ENCODE results near the gene CYB5R4.

CYB5R4 gene

DNA sequence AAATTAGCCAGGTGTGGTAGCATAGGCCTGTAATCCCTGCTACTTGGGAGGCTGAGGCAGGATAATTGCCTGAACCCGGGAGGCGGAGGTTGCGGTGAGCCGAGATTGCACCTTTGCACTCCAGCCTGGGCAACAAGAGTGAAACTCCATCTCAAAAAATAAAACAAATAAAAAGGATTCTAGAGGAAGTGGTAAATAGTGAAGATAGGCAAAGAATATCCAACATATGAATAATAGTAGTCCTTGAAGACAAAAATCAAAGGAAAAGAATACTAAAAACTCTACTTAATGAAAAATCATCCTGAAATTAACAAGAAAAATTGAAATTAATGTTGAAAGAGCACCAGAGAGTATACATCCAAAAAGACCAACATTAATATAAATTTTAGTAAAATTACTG is 107.0 kb downstream of the CYB5R4 start:
- Mint-ChIP-seq H3K4me1 (ENCODE audit: low read depth) (no peaks in the 10 kb centered on the region), H3K4me3 (no peak overlapping the region), H3K9me3 (peaks cover 48% of the 10 kb centered on the region), H3K27me3 (no peaks in the 10 kb centered on the region), H3K27ac (no peak overlapping the region), H3K36me3 (ENCODE audit: low read depth) (peaks cover 42% of the 10 kb centered on the region)
- no peak for DNase-seq

DNA sequence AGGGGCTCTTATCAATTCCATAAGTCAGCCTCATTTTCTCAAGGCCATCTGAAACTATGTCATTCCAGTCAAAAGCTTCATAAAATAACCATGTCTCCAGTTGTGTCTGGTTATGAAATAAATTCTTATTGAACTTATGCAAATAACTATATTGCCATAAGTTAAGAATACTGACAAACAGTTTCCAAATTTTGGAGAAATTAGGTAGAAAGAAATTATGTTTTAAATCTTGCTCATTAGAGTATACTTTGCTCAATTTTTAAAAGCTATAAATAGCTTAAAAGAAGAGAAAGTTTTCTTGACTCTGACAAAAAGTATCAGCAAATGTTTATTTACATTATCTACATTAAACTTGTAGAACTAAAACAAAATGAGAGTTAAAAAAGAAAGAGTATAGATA is 111.1 kb downstream of the CYB5R4 start:
- Mint-ChIP-seq H3K4me3 (no peak overlapping the region), H3K9me3 (peaks cover 21% of the 10 kb centered on the region)
- DNase-seq = no peak

DNA sequence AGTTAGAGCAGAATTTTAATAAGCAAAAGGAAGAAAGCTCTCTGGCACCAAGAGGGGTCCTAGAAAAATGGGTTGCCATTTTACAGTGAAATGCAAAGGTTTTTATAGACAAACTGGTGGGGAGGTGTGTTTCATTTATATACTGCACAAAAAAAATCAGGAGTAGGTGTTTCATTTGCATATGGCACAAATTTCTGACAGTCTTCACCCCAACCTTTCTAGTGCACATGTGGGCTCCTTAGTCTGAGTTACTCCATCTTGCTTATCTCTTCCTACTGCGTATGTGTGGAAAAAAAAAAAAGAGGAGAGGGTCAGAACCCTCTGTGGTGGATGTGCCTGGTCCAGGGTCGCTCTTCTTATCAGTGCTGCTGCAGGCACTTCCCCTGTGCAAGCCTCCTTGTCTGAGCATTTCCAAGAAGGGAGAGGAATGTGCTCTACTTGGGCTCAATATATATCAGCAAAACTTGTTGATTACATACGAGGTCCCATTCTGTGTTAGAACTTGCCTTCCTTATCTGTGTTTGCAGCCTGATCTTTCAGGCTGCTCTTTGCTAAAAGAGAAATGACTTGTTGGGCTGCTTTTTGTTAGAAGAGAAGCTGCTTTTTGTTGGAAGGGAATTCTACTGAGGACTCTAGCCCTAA is 115.0 kb downstream of the CYB5R4 start:
- Mint-ChIP-seq H3K27ac (no peak overlapping the region), H3K4me1 (ENCODE audit: low read depth) (no peaks in the 10 kb centered on the region), H3K36me3 (ENCODE audit: low read depth) (no peaks in the 10 kb centered on the region), H3K4me3 (no peak overlapping the region), H3K9me3 (peaks cover 11% of the 10 kb centered on the region), H3K27me3 (no peaks in the 10 kb centered on the region)
- DNase-seq = no peak

More for the DNA sequence above, 111.1 kb downstream of the CYB5R4 start:
- H3K4me1 Mint-ChIP-seq (ENCODE audit: low read depth) = no peaks in the 10 kb centered on the region
- no peak overlapping the region for H3K27ac Mint-ChIP-seq
- peaks cover 5% of the 10 kb centered on the region for H3K36me3 Mint-ChIP-seq (ENCODE audit: low read depth)
- no peaks in the 10 kb centered on the region for H3K27me3 Mint-ChIP-seq

DNA sequence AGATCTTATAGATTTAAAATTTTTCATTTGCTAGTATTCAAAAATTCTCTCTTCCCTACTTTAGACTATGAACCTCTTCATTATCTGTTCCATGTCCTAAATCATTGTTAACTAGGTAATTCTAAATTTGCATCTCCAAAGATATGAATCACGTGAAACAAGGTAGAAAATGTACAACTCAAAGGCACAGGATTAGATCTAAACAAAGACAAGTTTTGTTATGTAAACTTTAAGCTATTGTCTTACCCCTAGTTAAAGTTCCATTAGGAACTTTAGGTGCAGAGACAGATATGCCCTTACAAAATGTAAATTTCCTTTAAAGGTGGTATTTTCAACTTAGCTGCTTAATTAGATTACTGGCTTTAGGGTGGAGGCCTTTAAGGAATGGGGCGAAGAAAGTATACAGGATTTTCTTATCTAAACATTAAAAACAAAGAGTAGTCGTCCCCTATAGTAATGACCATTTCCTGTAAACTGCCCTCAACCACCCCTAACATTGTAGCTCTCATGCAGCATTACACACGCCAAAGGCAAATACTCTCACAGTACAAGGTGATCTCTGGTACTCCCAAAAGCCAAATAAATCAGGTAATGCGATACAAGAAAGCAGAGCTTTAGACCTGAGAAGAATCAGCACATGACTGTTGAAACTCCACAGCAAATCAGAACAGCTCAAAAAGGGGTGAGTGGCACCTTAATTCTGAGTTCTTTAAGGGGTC is 116.7 kb downstream of the CYB5R4 start:
- no peak for DNase-seq
- H3K36me3 Mint-ChIP-seq (ENCODE audit: low read depth) = no peaks in the 10 kb centered on the region
- H3K27ac Mint-ChIP-seq = no peak overlapping the region
- peaks cover 2% of the 10 kb centered on the region for H3K9me3 Mint-ChIP-seq
- H3K4me1 Mint-ChIP-seq (ENCODE audit: low read depth) = no peaks in the 10 kb centered on the region
- no peak overlapping the region for H3K4me3 Mint-ChIP-seq
- H3K27me3 Mint-ChIP-seq = no peaks in the 10 kb centered on the region

DNA sequence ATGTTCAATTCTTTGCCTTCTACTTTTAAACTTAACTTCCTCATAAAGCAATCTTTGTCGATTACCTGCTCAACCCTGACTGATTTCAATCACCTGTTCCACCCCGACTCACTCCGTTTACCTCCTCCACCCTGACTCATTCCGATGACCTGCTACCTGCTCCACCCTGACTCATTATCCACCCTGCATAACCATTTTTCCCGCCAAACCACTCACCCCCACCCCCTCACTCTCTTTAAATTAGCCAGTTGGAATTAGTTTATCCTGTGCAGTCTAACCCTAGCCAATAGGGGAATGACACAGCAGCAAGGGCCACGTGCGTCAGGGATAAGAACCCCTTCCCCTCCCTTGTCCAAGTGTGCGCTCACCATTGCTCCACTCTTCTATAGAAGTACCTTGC is 117.4 kb downstream of the CYB5R4 start:
- Mint-ChIP-seq H3K27me3 (no peaks in the 10 kb centered on the region), H3K36me3 (ENCODE audit: low read depth) (no peaks in the 10 kb centered on the region), H3K9me3 (peaks cover 2% of the 10 kb centered on the region), H3K4me3 (no peak overlapping the region), H3K4me1 (ENCODE audit: low read depth) (no peaks in the 10 kb centered on the region), H3K27ac (no peak overlapping the region)
- DNase-seq = no peak

GRCh38 chr6:83978324-83978734 is 118.8 kb downstream of the CYB5R4 start:
- Mint-ChIP-seq H3K27me3 (no peaks in the 10 kb centered on the region), H3K4me1 (ENCODE audit: low read depth) (no peaks in the 10 kb centered on the region), H3K4me3 (no peak overlapping the region), H3K27ac (no peak overlapping the region), H3K9me3 (no peaks in the 10 kb centered on the region), H3K36me3 (ENCODE audit: low read depth) (no peaks in the 10 kb centered on the region)
- DNase-seq = no peak

DNA sequence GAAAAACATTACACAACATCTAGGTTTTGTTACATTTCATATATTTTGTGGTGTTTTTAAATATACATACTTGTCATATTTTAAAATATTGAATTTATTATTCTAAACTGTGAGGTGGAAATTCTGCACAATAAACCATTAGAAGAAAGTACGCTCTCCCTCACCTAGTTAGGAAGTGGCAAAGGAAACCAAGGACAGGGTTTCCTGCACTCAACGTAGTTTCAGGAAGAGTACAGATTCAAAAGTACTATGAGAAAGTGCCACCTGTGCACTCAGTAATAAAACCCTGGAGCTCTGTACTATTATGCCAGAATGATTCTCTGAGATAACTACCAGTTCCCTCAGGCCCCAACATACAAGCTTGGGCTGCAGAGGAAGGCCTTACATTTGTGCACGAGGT is 119.5 kb downstream of the CYB5R4 start:
- Mint-ChIP-seq H3K27me3 (no peaks in the 10 kb centered on the region), H3K4me3 (no peak overlapping the region), H3K27ac (no peak overlapping the region), H3K9me3 (no peaks in the 10 kb centered on the region), H3K4me1 (ENCODE audit: low read depth) (no peaks in the 10 kb centered on the region), H3K36me3 (ENCODE audit: low read depth) (no peaks in the 10 kb centered on the region)
- no peak for DNase-seq

- DNase-seq = no peak
- Mint-ChIP-seq H3K27ac (no peak overlapping the region), H3K36me3 (ENCODE audit: low read depth) (no peaks in the 10 kb centered on the region), H3K4me3 (no peak overlapping the region), H3K4me1 (ENCODE audit: low read depth) (no peaks in the 10 kb centered on the region), H3K27me3 (no peaks in the 10 kb centered on the region), H3K9me3 (no peaks in the 10 kb centered on the region)
Measured at GRCh38 chr6:83984411-83984810, 124.9 kb downstream of the CYB5R4 start.

DNA sequence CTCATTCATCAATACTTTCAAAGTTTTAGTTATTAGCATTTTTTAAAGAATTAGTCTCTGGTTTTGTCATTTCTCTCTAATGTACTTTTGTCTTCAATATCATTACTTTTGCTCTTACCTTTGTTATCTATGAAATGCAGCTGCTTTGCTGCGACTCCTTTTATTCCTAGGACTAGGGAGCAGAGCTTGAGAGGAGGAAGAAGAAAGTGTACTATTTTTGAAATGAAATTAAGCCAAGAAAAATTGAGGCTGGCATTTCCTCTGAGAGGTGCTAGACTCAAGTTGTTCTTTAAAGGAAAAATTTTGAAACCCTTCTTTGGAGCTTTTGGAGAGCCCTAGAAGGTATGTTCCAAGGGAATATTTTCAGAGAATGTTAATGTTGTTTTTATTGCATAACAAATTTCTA is 125.8 kb downstream of the CYB5R4 start:
- DNase-seq = no peak
- Mint-ChIP-seq H3K9me3 (no peaks in the 10 kb centered on the region), H3K4me1 (ENCODE audit: low read depth) (no peaks in the 10 kb centered on the region), H3K27ac (no peak overlapping the region), H3K4me3 (no peak overlapping the region), H3K36me3 (ENCODE audit: low read depth) (no peaks in the 10 kb centered on the region), H3K27me3 (no peaks in the 10 kb centered on the region)

DNA sequence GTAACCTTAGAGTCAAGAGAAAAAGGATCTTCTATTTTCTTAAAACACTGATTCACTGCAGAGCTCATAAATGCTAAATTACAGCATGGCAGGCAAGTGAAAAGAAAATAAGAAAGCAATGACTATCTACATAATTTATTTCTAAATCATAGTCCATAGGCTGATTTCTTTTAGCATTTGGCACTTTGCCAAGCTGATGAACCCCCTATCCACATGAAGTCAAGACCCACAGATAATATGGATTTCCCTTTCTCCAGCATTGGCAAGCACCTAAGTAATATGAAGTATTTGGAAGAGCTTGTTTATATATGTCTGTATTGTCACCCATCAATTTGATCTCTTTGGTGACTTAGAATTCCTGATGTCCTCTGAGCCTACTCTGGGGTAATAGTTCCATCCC is 126.2 kb downstream of the CYB5R4 start:
- Mint-ChIP-seq H3K36me3 (ENCODE audit: low read depth) (no peaks in the 10 kb centered on the region), H3K27ac (no peak overlapping the region), H3K9me3 (no peaks in the 10 kb centered on the region), H3K27me3 (no peaks in the 10 kb centered on the region), H3K4me1 (ENCODE audit: low read depth) (no peaks in the 10 kb centered on the region), H3K4me3 (no peak overlapping the region)
- no peak for DNase-seq

DNA sequence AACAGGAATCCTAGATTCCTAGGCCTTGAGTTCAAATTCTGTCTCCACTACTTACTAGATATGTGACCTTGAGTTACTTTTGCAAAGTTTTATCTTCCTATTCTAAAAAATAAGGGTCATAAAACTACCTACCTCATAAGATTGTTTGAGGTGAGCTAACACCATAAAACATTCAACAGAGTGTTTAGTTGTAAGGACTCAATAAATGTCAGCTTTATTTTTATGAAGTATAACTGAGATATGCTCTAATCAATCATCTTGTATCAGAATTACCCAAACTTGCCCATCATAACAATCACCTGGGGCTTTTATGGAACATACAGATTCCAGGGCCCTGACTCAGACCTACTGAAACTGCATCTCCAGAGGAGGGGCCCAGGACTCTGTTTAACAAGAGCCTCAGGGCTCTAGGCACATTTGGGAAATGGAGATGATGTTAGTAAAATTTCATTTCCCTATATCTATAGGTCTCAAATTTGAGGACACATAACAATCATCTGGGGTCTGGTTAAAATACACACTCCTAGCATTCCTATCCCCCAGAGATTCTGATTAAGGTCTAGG is 138.6 kb downstream of the CYB5R4 start:
- Mint-ChIP-seq H3K4me3 (no peak overlapping the region), H3K27me3 (peaks cover 10% of the 10 kb centered on the region), H3K9me3 (no peaks in the 10 kb centered on the region), H3K4me1 (ENCODE audit: low read depth) (no peaks in the 10 kb centered on the region), H3K27ac (no peak overlapping the region), H3K36me3 (ENCODE audit: low read depth) (no peaks in the 10 kb centered on the region)
- no peak for DNase-seq

DNA sequence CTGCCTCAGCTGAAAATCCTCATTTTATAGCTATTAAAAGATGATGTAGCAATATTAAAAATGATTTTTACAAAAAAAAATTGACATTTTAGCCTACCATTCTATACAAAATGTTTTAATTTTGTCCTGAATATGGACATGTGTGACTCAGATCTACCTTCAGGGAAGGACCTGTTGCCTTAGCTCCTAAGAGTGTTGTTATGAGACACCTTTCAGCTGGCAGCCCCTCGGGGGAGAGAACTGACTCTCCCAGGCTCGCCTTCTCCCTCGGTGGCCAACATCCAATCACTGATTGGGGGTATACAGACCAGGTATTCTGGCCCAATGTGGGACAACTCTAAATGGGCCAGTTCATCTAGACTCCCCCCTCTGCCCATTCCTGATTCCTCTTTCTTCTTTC is 141.6 kb downstream of the CYB5R4 start:
- Mint-ChIP-seq H3K4me1 (ENCODE audit: low read depth) (no peaks in the 10 kb centered on the region), H3K27ac (no peak overlapping the region), H3K4me3 (no peak overlapping the region), H3K27me3 (peaks cover 24% of the 10 kb centered on the region), H3K36me3 (ENCODE audit: low read depth) (no peaks in the 10 kb centered on the region), H3K9me3 (no peaks in the 10 kb centered on the region)
- no peak for DNase-seq

GRCh38 chr6:84002226-84002625 is 142.7 kb downstream of the CYB5R4 start:
- Mint-ChIP-seq H3K4me1 (ENCODE audit: low read depth) (no peaks in the 10 kb centered on the region), H3K27ac (no peak overlapping the region), H3K27me3 (peaks cover 28% of the 10 kb centered on the region), H3K4me3 (no peak overlapping the region), H3K36me3 (ENCODE audit: low read depth) (no peaks in the 10 kb centered on the region), H3K9me3 (no peaks in the 10 kb centered on the region)
- DNase-seq = no peak

DNA sequence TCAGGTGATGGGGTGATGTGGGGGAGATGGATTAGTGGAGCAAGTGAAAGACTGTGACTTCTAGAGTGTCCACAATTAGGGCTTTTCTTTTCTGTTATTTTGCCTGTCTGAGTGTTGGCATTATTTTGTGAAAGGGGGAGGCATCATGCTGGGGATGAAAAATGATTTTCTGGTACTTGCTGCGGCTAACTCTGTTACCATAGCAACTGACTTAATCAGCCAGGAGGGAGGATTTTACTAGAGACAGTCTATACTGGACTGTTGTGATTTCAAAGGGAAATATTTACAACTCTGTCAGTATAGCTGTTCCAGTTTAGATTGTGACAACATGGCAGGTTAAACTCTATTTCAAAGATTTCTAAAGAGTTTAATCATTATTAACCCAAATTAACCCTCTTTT is 143.6 kb downstream of the CYB5R4 start:
- no peaks in the 10 kb centered on the region for H3K4me1 Mint-ChIP-seq (ENCODE audit: low read depth)
- DNase-seq = no peak
- H3K4me3 Mint-ChIP-seq = no peak overlapping the region
- no peaks in the 10 kb centered on the region for H3K36me3 Mint-ChIP-seq (ENCODE audit: low read depth)
- no peak overlapping the region for H3K27ac Mint-ChIP-seq
- H3K9me3 Mint-ChIP-seq = no peaks in the 10 kb centered on the region
- peaks cover 35% of the 10 kb centered on the region for H3K27me3 Mint-ChIP-seq

DNA sequence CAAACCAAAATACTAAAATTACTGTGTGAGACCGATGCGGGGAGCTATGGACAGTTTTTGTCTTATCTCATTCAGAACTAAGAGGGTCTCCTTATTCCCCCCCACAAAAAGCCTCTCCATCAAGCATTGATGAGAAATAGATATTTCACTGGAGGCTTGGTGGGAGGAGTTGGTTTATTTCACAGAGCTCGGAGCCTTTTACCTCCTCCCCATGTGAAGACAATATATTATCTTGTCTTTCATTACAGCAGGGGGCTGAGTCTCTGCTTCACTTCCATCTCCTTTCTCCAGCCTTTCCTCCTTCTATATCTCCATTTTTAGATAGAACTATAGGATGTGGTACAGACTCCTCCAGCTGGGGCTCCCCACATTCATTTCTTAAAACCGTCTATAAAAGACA is 144.2 kb downstream of the CYB5R4 start:
- Mint-ChIP-seq H3K27me3 (peaks cover 35% of the 10 kb centered on the region), H3K9me3 (no peaks in the 10 kb centered on the region), H3K4me1 (ENCODE audit: low read depth) (no peaks in the 10 kb centered on the region), H3K27ac (no peak overlapping the region), H3K4me3 (no peak overlapping the region), H3K36me3 (ENCODE audit: low read depth) (no peaks in the 10 kb centered on the region)
- DNase-seq = no peak

Data from activated T-cell treated with anti-CD3 and anti-CD28 coated beads, Interleukin-2, amount 50 U/mL, for 24 hours (primary cell).